T47D (cell line): Measurements from ENCODE around the gene MYL3.

Source experiments
- DNase-seq, 2 experiments: peaks; one replicate each; pipeline versions ENCODE4 v3.0.0 to v3.0.0-alpha.2; 2011 to 2012; ENCODE audit warnings: low read depth in 1 of 2, low spot score in 1 of 2
- JUND ChIP-seq: IDR thresholded peaks from 2 replicates; pipeline ENCODE4 v1.6.1; 2012; ENCODE audit warnings: low read depth
- in situ Hi-C: cut with HindIII; loops from 2 replicates; pipeline ENCODE4 v1.10.0; 2016; ENCODE audit warnings: low sequenced_read_pairs, low pct_unique_long_range_greater_than_20kb

Gene MYL3

DNA sequence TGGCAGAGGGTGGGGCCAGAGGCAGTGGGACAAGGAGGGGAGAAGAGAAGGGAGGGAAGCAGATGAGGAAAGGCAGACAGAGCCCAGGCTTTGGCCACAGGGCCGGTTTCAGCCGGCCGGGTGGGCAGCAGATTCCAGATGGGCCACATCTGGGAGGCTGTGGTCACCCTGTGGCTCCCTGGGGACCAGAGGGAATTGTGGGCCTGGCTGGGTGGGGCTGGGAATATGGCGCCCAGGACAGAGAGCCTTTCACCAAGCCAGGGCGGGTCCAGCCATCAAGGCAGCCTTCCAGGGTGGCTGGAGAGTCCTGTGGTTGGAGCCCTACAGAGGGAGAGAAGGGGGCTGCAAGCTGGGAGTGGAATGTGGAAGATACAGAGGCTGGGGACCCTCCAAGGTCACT is 33.1 kb upstream of the MYL3 start:
- in situ Hi-C loops, result no loop called here
- TF ChIP-seq JUND, result no peak
- DNase-seq, result no peak

DNA sequence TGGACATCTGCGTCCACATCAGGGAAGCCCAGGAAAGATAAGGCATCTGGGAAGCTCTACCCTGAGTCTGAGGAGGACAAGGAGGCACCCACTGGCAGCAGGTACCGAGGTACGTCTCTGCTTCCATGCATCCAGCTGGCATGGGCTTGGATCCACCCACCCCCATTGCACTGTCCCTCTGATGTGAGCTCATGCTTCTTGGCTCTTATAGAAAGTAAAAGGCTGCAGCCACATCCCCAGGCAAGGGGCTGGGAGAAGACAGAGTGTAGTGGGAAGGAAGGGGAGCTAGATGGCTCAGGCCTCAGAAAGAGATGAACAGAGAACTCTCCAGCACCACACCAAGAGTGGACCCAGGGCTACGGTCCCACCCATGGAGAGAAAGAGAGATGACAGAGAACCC is 32.5 kb upstream of the MYL3 start:
- no peak for TF ChIP-seq JUND
- DNase-seq, result no peak
- in situ Hi-C loops, result no loop called here

DNA sequence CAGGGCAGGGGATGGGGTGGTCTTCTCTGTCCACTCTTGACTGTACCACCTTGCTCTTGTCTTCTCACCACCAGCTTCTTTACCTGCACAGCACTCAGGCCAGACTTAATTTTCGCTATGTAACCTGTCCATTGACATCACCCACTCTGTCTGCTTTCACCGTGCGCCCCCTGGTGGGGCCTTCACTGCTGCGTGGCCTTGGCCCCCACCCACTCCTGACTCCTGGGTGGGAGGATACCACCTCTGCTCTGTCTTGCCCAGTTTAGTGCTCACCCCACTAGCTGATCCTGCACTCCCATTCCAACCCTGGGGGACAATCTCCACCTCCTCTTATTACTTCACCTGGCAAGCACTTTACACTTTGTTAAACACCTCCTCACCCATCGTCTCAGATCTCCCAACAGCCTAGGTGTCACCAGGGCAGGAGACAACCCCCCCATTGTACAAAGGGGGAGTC is 32.0 kb upstream of the MYL3 start:
- in situ Hi-C loops, result no loop called here
- TF ChIP-seq JUND, result no peak
- DNase-seq, result peak; percentile 70 to 71

DNA sequence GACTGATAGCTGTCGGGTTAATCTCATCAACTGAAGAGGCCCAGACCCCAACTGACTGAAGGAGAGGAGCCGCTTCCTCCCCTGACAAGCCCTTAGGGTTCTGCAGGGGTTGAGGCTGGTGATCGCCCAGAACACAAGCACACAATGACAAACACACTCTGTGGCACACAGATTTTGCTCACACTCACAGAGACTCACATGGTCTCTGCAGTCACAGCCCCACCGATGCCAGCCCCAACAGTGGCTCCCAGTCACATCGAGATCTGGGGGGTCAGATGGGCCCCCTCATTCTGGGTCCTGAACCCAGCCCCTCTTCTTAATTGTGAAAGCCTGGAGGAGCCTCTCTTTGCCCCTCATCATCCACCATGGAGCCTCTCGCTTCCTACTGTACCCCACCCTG is 31.0 kb upstream of the MYL3 start:
- no peak for DNase-seq
- TF ChIP-seq JUND, result no peak
- in situ Hi-C loops, result no loop called here

- in situ Hi-C loops, result no loop called here
- TF ChIP-seq JUND, result no peak
- no peak for DNase-seq
Measured at GRCh38 chr3:46893763-46894162, 30.5 kb upstream of the MYL3 start.

GRCh38 chr3:46893146-46893748 is 30.0 kb upstream of the MYL3 start:
- TF ChIP-seq JUND, result no peak
- in situ Hi-C loops, result no loop called here
- DNase-seq, result no peak

DNA sequence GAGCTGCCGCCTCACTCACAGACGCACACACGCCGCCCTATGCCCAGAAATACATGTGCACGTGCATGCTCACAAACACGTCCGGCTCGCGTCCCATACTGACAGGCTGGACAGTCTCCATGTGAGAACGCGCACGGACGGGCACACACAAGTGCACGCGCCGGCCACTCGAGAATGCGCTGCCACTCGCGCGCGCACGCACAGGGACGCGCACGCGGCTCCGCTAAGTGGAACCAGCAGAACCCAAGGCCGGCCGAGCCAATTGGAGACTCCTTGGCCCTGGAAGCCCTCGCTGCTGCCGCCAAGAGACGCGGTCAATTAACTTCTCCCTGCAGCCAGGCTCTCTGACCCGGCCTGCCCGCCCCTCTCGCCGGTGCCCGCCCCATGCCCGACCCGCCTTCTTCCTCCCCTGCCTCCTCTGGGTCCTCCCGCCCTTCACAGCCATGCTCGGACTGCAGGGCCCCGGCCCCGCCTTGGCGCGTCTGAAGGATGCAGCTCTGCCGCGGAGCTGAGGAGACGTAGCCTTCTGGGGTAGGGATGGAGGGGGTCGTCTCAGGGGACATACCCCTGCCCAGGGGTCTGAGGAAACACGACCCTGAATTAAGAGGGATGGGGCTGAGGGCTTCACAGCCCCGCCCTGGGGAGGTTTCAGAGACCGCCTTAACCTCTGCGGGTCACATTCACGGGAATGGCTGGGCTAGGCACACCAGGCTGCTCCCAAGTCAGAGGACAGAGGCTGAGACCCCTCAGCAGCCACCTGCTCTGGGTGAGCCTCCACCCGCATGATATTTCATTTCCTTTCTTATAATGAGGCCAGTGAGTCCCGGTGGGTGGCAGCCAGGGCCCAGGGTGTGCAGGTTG is 29.3 kb upstream of the MYL3 start:
- DNase-seq, result peak; percentile 89 to 90
- no peak for TF ChIP-seq JUND
- in situ Hi-C loops, result no loop called here

DNA sequence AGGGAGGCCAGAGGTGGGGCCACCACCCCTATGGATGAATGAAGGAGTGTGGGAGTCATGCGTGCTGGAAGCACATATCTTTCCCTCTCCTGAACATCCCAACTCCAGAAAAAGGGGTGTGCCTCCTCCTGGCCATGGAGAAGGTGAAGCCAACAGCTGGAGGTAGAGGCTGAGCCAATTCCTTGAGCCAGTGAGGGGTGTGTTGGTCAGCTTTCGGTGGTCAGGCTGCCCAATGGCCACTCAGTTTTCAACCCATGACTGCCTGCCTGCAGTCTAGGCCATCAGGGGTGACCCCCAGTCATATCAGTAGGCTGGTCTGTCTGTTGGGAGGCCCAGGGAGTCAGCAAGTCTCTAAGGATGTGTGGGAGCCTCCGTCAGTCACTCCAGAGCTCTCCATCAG is 27.9 kb upstream of the MYL3 start:
- no peak for DNase-seq
- in situ Hi-C loops, result no loop called here
- no peak for TF ChIP-seq JUND

GRCh38 chr3:46890132-46890531 is 26.9 kb upstream of the MYL3 start:
- no peak for DNase-seq
- no peak for TF ChIP-seq JUND
- in situ Hi-C loops, result no loop called here

DNA sequence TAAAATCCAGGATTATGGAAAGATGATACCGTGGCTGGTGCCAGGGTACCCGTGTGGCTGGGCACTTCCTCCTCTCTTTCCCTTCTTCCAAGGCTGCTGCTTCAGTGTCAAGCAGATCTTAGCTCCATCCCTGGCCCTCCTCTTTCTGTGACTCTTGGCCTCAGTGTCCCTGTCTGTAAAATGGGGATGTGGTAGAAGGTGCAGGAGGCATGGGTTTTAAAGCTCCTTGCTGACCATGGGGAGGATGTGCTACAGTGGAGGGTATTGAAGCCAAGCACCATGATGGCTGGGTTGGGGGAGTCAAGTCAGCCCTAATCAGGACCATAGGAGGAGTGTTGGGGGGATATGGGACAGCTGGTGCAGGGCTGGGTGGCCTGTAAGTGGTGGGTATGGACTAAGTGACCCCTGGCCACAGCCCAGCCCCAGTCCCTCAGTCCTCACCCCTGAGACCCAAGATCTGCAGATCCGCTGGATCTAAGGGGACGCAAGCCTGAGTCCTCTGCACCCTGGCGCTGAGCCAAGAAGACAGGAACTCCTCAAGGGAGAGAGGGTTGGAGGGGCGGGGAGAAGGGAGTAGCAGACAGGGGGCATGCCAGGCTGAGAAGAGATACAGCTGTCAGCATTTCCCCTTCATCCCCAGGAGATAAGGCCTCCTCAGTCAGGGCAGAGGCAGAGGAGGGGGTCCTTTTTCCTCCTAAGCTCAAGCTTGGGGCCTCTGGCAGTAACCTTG is 26.3 kb upstream of the MYL3 start:
- no peak for TF ChIP-seq JUND
- in situ Hi-C loops, result no loop called here
- DNase-seq, result no peak

GRCh38 chr3:46888705-46889104 is 25.5 kb upstream of the MYL3 start:
- no peak for TF ChIP-seq JUND
- in situ Hi-C loops, result no loop called here
- DNase-seq, result no peak

- in situ Hi-C loops, result no loop called here
- no peak for TF ChIP-seq JUND
- no peak for DNase-seq
Measured at GRCh38 chr3:46887980-46888494, 24.8 kb upstream of the MYL3 start.

GRCh38 chr3:46885612-46886011 is 22.4 kb upstream of the MYL3 start:
- DNase-seq, result no peak
- in situ Hi-C loops, result no loop called here
- no peak for TF ChIP-seq JUND
